Stomach (tissue), 9 donors: ENCODE data around the gene ZNF628. TPM values are rescaled to one million over a fixed set of nuclear protein-coding genes. Genes with fewer than 3 reads are reported as not detected.
A peak's percentile ranks its signal among the peaks of the same experiment; 100 is the strongest.
"Not testable (repeated sequence)": the region's sequence is repeated elsewhere in the genome, so short reads cannot be mapped to it uniquely, and the experiment has no call there.

ENCODE experiments used
- DNase-seq, 2 donors: peaks; one replicate each; pipeline versions ENCODE4 v3.0.0 to v3.0.0-alpha.2; 2013 to 2019
- H3K27ac ChIP-seq, 5 donors: fragments of 200-600 bp in 4 of 5; sonication (generic) in 4 of 5; one replicate each; pipeline ENCODE4 v1.5.1; 2013 to 2019; ENCODE audit warnings: mild to moderate bottlenecking in 1 of 5, moderate library complexity in 1 of 5
- H3K27me3 ChIP-seq, 3 donors: fragments of 200-600 bp; sonication (generic); one replicate each; pipeline ENCODE4 v1.5.1; 2017 to 2019; ENCODE audit warnings: mixed run types in 1 of 3
- H3K36me3 ChIP-seq, 4 donors: fragments of 200-600 bp; sonication (generic); 1 replicate in 3 of 4; 2 replicates in 1 of 4; pipeline ENCODE4 v1.5.1; 2016 to 2019
- H3K4me1 ChIP-seq, 4 donors: fragments of 200-600 bp; sonication (generic); one replicate each; pipeline ENCODE4 v1.5.1; 2016 to 2019
- H3K4me3 ChIP-seq, 4 donors: fragments of 200-600 bp; sonication (generic) in 3 of 4; one replicate each; pipeline ENCODE4 v1.5.1; 2016 to 2019; ENCODE audit warnings: mild to moderate bottlenecking in 1 of 4
- H3K9me3 ChIP-seq, 4 donors: fragments of 200-600 bp; sonication (generic); one replicate each; pipeline ENCODE4 v1.5.1; 2016 to 2019
- EP300 ChIP-seq: sonication (generic); formaldehyde crosslinking; IDR thresholded peaks from one replicate; pipeline ENCODE4 v1.6.1; 2017; ENCODE audit warnings: antibody characterized with exemption
- POLR2A ChIP-seq, 4 donors: fragments of 450-650 bp; IDR thresholded peaks; one replicate each; pipeline ENCODE4 v1.6.1; 2016; ENCODE audit warnings: antibody characterized with exemption in 4 of 4, control low read depth in 2 of 4, mild to moderate bottlenecking in 1 of 4, moderate library complexity in 1 of 4
- POLR2AphosphoS5 ChIP-seq, 3 donors: sonication (generic); formaldehyde crosslinking; IDR thresholded peaks; one replicate each; pipeline ENCODE4 v1.6.1; 2016; ENCODE audit warnings: antibody characterized with exemption in 3 of 3
- WGBS, 5 donors: extraction: QIAGEN DNeasy Blood & Tissue Kit in 3 of 5; methylation state at CpG; one replicate each; pipeline versions ENCODE4 v1.1.5 to v1.1.7; 2013 to 2018; 5-methylcytosine and 5-hydroxymethylcytosine counted together
- intact Hi-C: fragments of 100-400 bp; cut with DNase I; formaldehyde crosslinking; loops from one replicate; pipeline ENCODE4 v1.15.1; 2023; ENCODE audit warnings: low total_unique reads
- polyA plus RNA-seq, 3 donors: library from polyadenylated mRNA; stranded (reverse); fragments of 200-250 nt; gene quantifications; one replicate each; pipeline ENCODE4 v1.2.3, GENCODE V29; 2013
- total RNA-seq, 5 donors: library from RNA; depleted of rRNA; stranded (reverse); fragments of >200 nt; gene quantifications; one replicate each; pipeline versions ENCODE4 v1.1.0 to v1.2.3, GENCODE V29; 2014 to 2016
- TF ChIP-seq, protein P1 (sequence below), 7 experiments: fragments of 450-650 bp in 4 of 7; fragments of 200-600 bp in 3 of 7; sonication (generic) in 3 of 7; IDR thresholded peaks; one replicate each; pipeline ENCODE4 v1.5.1; 2016 to 2019; ENCODE audit warnings: antibody characterized with exemption in 7 of 7, control low read depth in 2 of 7, mild to moderate bottlenecking in 1 of 7
- donor health status: healthy with polysubstance abuse.
- donor health status: Bipolar disorder and iron deficiency.
- donor health status: healthy.

The ZNF628 gene
- total and polyA plus RNA-seq, 8 donors: 0.58 to 16.1 (median 5.0) TPM

DNA sequence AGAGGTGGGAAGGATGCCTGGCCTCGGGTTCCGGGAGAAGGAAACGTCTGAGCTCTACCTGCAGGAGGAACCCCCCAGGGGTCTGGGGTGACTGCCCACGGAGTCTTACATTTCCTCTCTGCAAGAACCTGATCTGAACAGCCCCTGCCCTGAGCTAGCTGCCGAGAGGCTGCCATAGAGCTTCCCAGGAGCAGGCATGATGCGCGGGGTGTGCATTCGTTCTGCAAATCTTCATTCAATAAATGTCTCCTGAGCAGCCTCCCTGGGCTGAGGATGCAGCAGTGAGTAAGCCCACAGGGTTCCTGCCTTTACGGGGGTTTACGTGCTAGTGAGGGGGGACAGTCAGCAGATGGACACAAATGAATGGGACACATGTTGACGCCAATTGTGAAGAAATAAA is 31.8 kb upstream of the ZNF628 start:
- no peaks in the 10 kb centered on the region for H3K9me3 ChIP-seq
- peaks cover 22 to 91% (median 64%) of the 10 kb centered on the region in 3 donors for H3K27me3 ChIP-seq
- no peak for DNase-seq
- H3K27ac ChIP-seq: no peak overlapping the region
- TF ChIP-seq POLR2A (IDR thresholded peaks at IDR 0.05) (no peak), POLR2AphosphoS5 (IDR thresholded peaks at IDR 0.05) (no peak), EP300 (no peak)
- TF ChIP-seq, protein P1, sequence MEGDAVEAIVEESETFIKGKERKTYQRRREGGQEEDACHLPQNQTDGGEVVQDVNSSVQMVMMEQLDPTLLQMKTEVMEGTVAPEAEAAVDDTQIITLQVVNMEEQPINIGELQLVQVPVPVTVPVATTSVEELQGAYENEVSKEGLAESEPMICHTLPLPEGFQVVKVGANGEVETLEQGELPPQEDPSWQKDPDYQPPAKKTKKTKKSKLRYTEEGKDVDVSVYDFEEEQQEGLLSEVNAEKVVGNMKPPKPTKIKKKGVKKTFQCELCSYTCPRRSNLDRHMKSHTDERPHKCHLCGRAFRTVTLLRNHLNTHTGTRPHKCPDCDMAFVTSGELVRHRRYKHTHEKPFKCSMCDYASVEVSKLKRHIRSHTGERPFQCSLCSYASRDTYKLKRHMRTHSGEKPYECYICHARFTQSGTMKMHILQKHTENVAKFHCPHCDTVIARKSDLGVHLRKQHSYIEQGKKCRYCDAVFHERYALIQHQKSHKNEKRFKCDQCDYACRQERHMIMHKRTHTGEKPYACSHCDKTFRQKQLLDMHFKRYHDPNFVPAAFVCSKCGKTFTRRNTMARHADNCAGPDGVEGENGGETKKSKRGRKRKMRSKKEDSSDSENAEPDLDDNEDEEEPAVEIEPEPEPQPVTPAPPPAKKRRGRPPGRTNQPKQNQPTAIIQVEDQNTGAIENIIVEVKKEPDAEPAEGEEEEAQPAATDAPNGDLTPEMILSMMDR (IDR thresholded peaks at IDR 0.05): no peak
- H3K4me1 ChIP-seq: peaks cover 4 to 31% (median 23%) of the 10 kb centered on the region in 4 donors
- no peaks in the 10 kb centered on the region for H3K36me3 ChIP-seq
- H3K4me3 ChIP-seq: no peak overlapping the region
- whole genome bisulfite sequencing, 5 donors: 39 to 53% (median 49%) methylated on average over 11 of the region's 11 CpGs
- intact Hi-C loops: no loop called here

DNA sequence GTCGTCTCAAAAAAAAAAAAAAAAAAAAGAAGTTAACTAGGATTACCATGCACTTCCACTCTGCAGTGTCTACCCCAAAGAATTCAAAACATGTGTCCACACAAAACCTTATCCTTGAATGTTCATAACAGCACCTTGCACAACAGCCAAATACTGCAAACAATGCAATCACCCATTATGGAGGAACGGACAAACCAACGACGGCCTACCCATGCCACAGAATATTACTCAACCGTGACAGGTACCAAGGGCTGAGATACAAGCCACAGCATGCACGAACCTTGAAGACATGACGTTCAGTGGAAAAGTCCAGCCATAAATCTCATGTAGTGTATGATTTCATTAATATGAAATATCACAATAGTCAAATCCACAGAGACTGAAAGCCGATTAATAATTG is 30.4 kb upstream of the ZNF628 start:
- Histone ChIP-seq H3K4me3 (no peak overlapping the region), H3K27me3 (peaks cover 16 to 89% (median 55%) of the 10 kb centered on the region in 3 donors), H3K27ac (no peak overlapping the region), H3K9me3 (no peaks in the 10 kb centered on the region), H3K4me1 (peaks cover under 1 to 25% (median 18%) of the 10 kb centered on the region in 4 donors), H3K36me3 (no peaks in the 10 kb centered on the region)
- 56 to 66% (median 64%) methylated on average over 8 of the region's 8 CpGs for WGBS, 5 donors
- no peak for DNase-seq
- TF ChIP-seq, protein P1 (IDR thresholded peaks at IDR 0.05): no peak
- no peak for TF ChIP-seq POLR2AphosphoS5 (IDR thresholded peaks at IDR 0.05)
- no peak for TF ChIP-seq POLR2A (IDR thresholded peaks at IDR 0.05)
- no peak for TF ChIP-seq EP300
- intact Hi-C loops: no loop called here

DNA sequence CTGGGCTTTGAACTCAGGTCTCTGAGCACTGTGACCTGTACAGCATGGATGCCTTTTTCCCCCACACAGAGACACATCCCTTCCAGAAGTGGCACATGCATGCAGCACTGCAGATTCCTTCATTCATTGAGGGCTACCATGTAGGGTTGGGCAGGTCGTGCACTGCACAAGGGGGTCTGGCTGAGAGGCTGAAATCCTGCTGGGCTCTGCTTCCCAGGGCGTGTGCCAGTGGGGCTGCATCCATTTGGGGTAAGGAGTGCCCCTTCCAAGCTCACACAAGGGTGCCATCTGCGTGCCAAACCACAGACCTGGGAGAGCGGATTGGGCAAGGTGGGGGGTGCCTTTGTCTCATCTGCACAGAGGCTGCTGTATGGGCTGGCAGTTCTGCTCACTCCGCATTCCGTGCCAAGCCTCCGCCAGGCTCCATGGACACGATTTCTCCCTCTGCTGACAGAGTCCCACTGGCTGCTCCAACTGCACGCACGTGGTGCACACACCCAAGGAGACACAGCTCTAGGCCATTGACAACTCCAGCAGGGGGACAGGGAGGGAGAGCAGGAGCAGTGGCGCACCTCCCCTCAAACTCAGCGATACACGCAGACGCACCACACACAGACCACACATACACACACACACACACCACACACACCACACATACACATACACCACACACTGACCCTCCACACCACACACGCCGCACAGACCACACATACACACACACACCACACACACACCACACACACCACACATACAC is 28.8 kb upstream of the ZNF628 start:
- 27 to 38% (median 28%) methylated on average over 11 to 16 of the region's 16 CpGs for WGBS, 5 donors
- H3K27ac ChIP-seq: no peak overlapping the region
- TF ChIP-seq POLR2A (IDR thresholded peaks at IDR 0.05): no peak
- TF ChIP-seq POLR2AphosphoS5 (IDR thresholded peaks at IDR 0.05): no peak
- TF ChIP-seq, protein P1 (IDR thresholded peaks at IDR 0.05): no peak
- TF ChIP-seq EP300: no peak
- peak in 1 of 2 donors; percentile 48 for DNase-seq
- H3K4me3 ChIP-seq: no peak overlapping the region
- H3K4me1 ChIP-seq: peaks cover 16 to 27% (median 23%) of the 10 kb centered on the region in 4 donors
- intact Hi-C loops: no loop called here
- no peaks in the 10 kb centered on the region for H3K36me3 ChIP-seq
- H3K27me3 ChIP-seq: peaks cover 27 to 89% (median 56%) of the 10 kb centered on the region in 3 donors
- no peaks in the 10 kb centered on the region for H3K9me3 ChIP-seq

DNA sequence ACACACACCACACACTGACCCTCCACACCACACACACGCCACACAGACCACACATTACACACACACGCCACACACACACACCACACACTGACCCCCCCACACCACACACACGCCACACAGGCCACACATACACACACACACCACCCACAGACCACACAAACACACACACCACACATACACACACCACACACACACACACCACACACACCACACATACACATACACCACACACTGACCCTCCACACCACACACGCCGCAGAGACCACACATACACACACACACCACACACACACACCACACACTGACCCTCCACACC is 28.3 kb upstream of the ZNF628 start:
- H3K27ac ChIP-seq, H3K4me3 ChIP-seq, DNase-seq, H3K9me3 ChIP-seq, intact Hi-C loops, H3K36me3 ChIP-seq: not testable (repeated sequence)
- Histone ChIP-seq H3K27me3 (peaks cover 27 to 89% (median 56%) of the 10 kb centered on the region in 3 donors), H3K4me1 (peaks cover 21 to 27% (median 23%) of the 10 kb centered on the region in 4 donors)
- WGBS, 5 donors: 83 to 92% (median 86%) methylated on average over 5 of the region's 5 CpGs

DNA sequence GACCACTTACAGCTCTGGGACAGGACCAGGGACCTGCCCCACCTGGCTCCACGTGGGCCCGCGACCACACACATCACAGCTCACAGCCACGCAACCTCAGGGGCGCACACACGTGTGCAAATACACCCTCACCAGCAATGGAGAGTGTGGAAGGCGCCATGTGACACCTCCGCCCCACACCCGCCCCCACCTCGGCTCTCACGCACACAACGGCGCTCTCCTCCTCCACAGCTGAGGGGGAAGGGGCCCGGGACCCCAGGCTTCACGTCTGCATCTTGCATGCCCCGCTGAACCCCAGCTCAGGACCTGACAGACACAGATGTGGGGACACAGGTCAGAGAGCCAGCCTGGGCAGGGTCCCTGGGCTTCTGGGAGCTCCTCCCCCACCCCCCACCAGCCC is 26.9 kb upstream of the ZNF628 start:
- WGBS, 5 donors: 25 to 37% (median 25%) methylated on average over 2 to 16 of the region's 16 CpGs
- Histone ChIP-seq H3K36me3 (peaks cover 0 to 7% (median 3%) of the 10 kb centered on the region in 4 donors), H3K9me3 (no peaks in the 10 kb centered on the region), H3K27me3 (peaks cover 20 to 78% (median 44%) of the 10 kb centered on the region in 3 donors), H3K4me1 (peaks cover 22 to 24% (median 22%) of the 10 kb centered on the region in 4 donors), H3K4me3 (no peak overlapping the region), H3K27ac (no peak overlapping the region)
- no peak for DNase-seq
- TF ChIP-seq, protein P1 (IDR thresholded peaks at IDR 0.05): no peak
- TF ChIP-seq POLR2A (IDR thresholded peaks at IDR 0.05) (no peak), EP300 (no peak), POLR2AphosphoS5 (IDR thresholded peaks at IDR 0.05) (no peak)
- intact Hi-C loops: no loop called here
